ENCODE results near the gene BAD. TPM values are rescaled to one million over a fixed set of nuclear protein-coding genes. Genes with fewer than 3 reads are reported as not detected.

Gene BAD
- total RNA-seq, 1 experiment from 2014 or later, result 50.5 TPM

DNA sequence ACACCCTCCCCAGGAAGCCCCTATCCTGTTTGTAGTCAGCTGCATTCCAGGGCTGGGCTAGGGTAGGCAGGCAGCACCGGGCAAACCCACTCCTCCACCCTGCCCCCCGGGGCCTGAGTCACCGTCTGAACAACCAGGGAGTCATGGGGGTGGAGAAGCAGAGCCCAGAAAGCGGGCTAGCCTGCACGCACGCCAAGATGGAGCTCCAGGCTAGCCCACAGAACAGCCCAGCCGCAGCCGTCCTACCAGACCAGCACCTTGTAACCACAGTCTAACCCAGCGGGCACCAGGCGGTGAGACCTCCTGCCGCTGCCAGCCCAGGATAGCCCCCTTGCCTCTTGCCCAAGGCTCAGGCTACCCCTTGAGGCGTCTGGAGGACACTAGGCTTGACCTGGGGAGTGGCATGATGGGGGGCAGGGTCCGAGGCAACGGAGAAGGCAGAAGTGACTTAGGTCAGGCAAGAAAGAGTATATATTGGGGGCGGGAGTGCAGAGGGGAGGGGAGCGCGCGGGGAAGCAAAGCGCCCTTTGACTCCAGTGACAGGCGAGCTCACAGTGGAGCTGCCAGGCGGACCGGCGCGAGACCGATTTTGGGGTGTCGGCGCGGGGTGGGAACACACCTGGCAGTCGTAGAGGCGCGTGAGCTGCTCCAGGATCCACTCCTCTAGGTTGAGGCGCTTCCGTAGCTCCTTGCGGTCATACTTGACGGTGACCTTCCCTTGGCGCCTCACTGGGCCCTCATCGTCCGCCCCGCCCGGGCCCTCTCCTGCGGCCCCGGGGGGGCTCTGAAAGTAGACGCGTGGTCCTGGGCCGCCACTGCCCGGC lies 38.5 kb downstream of the BAD start:
- DNase-seq, result peak; percentile 72 to 85
- peak overlapping the region; percentile 90 for H3K4me3 ChIP-seq (ENCODE audit: low read depth, low read length)
- Mint-ChIP-seq H3K4me3 (ENCODE audit: unreplicated experiment) (peak overlapping the region; percentile 97), H3K9me3 (ENCODE audit: unreplicated experiment) (no peaks in the 10 kb centered on the region), H3K4me1 (ENCODE audit: low read depth, unreplicated experiment) (peaks cover 20% of the 10 kb centered on the region), H3K27me3 (ENCODE audit: insufficient read depth, unreplicated experiment) (no peaks in the 10 kb centered on the region), H3K36me3 (ENCODE audit: insufficient read depth, unreplicated experiment) (peaks cover 57% of the 10 kb centered on the region), H3K27ac (ENCODE audit: unreplicated experiment) (peak overlapping the region; percentile 90)
- H3K4me1 ChIP-seq, result peaks cover 32% of the 10 kb centered on the region
- H3K9me3 ChIP-seq, result no peaks in the 10 kb centered on the region
- ChIA-PET CTCF (interaction anchor here (0.5 to 1.5 kb wide), 8 partner anchors 8 to 1029 kb away, joined by 3 to 6 read pairs (median 4); partner anchors contain the start of gene NAA40), POLR2A (interaction anchor here (0.5 to 2.0 kb wide), 6 partner anchors 16 to 611 kb away, joined by 3 to 22 read pairs (median 4); partner anchors contain the start of genes DNAJC4, PRDX5, STIP1 and TRMT112)
- H3K36me3 ChIP-seq (ENCODE audit: control insufficient read depth, insufficient read depth, low read length), result 0 out of 2 replicates have a peak, but pooled peaks cover 3% of the 10 kb centered on the region
- BruUV-seq (replicated peaks), result no TSS peak
- TF ChIP-seq CTCF (IDR thresholded peaks at IDR 0.05; ENCODE audit: insufficient read depth in 1 of 2, low read depth in 1 of 2, low read length in 1 of 2, severe bottlenecking in 1 of 2, unreplicated experiment in 1 of 2), result no peak
- no peaks in the 10 kb centered on the region for H3K27me3 ChIP-seq (replicated peaks; ENCODE audit: control insufficient read depth, insufficient read depth, low read length)
- intact Hi-C loops (cut with micrococcal nuclease; ENCODE audit: unreplicated experiment), result no loop called here

GRCh38 chr11:64245401-64245796 lies 39.1 kb downstream of the BAD start:
- POLR2A ChIA-PET, result interaction anchor here (0.5 to 1.1 kb wide), 2 partner anchors 15 to 612 kb away, joined by 3 to 4 read pairs; partner anchors contain the start of gene DNAJC4
- Mint-ChIP-seq H3K4me1 (ENCODE audit: low read depth, unreplicated experiment) (peaks cover 21% of the 10 kb centered on the region), H3K9me3 (ENCODE audit: unreplicated experiment) (no peaks in the 10 kb centered on the region), H3K4me3 (ENCODE audit: unreplicated experiment) (peak overlapping the region; percentile 97), H3K27me3 (ENCODE audit: insufficient read depth, unreplicated experiment) (no peaks in the 10 kb centered on the region), H3K27ac (ENCODE audit: unreplicated experiment) (peak overlapping the region; percentile 90), H3K36me3 (ENCODE audit: insufficient read depth, unreplicated experiment) (peaks cover 64% of the 10 kb centered on the region)
- CTCF ChIA-PET, result interaction anchor here (0.5 to 1.5 kb wide), 8 partner anchors 12 to 1030 kb away, joined by 3 to 8 read pairs (median 5); no protein-coding TSS in a partner anchor
- no peak for TF ChIP-seq CTCF (IDR thresholded peaks at IDR 0.05; ENCODE audit: insufficient read depth in 1 of 2, low read depth in 1 of 2, low read length in 1 of 2, severe bottlenecking in 1 of 2, unreplicated experiment in 1 of 2)
- Histone ChIP-seq H3K9me3 (no peaks in the 10 kb centered on the region), H3K4me3 (ENCODE audit: low read depth, low read length) (peak overlapping the region; percentile 90), H3K36me3 (ENCODE audit: control insufficient read depth, insufficient read depth, low read length) (0 out of 2 replicates have a peak, but pooled peaks cover 3% of the 10 kb centered on the region), H3K27me3 (replicated peaks; ENCODE audit: control insufficient read depth, insufficient read depth, low read length) (no peaks in the 10 kb centered on the region), H3K4me1 (peaks cover 28% of the 10 kb centered on the region)
- no peak for DNase-seq
- intact Hi-C loops (cut with micrococcal nuclease; ENCODE audit: unreplicated experiment), result no loop called here
- no TSS peak for BruUV-seq (replicated peaks)

DNA sequence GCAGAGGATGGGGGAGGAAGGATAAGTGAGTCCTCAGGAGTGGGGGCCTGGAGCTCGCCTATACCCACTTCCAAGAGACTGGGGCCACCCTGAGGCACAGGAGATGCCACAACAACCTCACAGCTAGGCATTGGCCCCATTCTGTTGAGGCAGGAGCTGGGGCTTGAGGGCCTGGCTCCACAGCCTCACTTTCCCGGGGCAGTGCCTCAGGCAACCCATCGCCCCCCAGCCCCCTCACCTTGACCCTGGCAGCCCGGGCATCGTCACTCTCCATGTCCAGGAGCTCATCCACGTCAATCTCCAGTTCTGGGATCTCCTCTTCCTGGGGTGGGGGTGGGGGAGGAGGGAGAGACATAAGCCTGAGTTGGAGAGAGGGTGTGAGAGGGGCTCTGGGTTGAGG lies 39.5 kb downstream of the BAD start:
- no TSS peak for BruUV-seq (replicated peaks)
- Mint-ChIP-seq H3K4me3 (ENCODE audit: unreplicated experiment) (peak overlapping the region; percentile 97), H3K9me3 (ENCODE audit: unreplicated experiment) (no peaks in the 10 kb centered on the region), H3K4me1 (ENCODE audit: low read depth, unreplicated experiment) (peaks cover 26% of the 10 kb centered on the region), H3K27ac (ENCODE audit: unreplicated experiment) (peak overlapping the region; percentile 90), H3K36me3 (ENCODE audit: insufficient read depth, unreplicated experiment) (peaks cover 68% of the 10 kb centered on the region), H3K27me3 (ENCODE audit: insufficient read depth, unreplicated experiment) (no peaks in the 10 kb centered on the region)
- Histone ChIP-seq H3K9me3 (no peaks in the 10 kb centered on the region), H3K36me3 (ENCODE audit: control insufficient read depth, insufficient read depth, low read length) (0 out of 2 replicates have a peak, but pooled peaks cover 3% of the 10 kb centered on the region), H3K27me3 (replicated peaks; ENCODE audit: control insufficient read depth, insufficient read depth, low read length) (no peaks in the 10 kb centered on the region), H3K4me3 (ENCODE audit: low read depth, low read length) (peak overlapping the region; percentile 90), H3K4me1 (peaks cover 27% of the 10 kb centered on the region)
- intact Hi-C loops (cut with micrococcal nuclease; ENCODE audit: unreplicated experiment), result no loop called here
- DNase-seq, result no peak
- TF ChIP-seq CTCF (IDR thresholded peaks at IDR 0.05; ENCODE audit: insufficient read depth in 1 of 2, low read depth in 1 of 2, low read length in 1 of 2, severe bottlenecking in 1 of 2, unreplicated experiment in 1 of 2), result no peak
- POLR2A ChIA-PET, result interaction anchor here (1.1 kb wide), 1 partner anchor 15 kb away, joined by 4 read pairs; the partner anchor contains the start of gene DNAJC4
- CTCF ChIA-PET, result interaction anchor here (0.5 to 1.1 kb wide), 7 partner anchors 12 to 1030 kb away, joined by 3 to 8 read pairs (median 5); no protein-coding TSS in a partner anchor

All from Caco-2 (cell line).